Measurements from ENCODE around the gene TCEANC2. TPM values are rescaled to one million over a fixed set of nuclear protein-coding genes. Genes with fewer than 3 reads are reported as not detected.
"Not testable (repeated sequence)": the region's sequence is repeated elsewhere in the genome, so short reads cannot be mapped to it uniquely, and the experiment has no call there.

The TCEANC2 gene
- total RNA-seq, 4 donors from 2014 or later, result 1.9 to 4.3 (median 3.2) TPM

DNA sequence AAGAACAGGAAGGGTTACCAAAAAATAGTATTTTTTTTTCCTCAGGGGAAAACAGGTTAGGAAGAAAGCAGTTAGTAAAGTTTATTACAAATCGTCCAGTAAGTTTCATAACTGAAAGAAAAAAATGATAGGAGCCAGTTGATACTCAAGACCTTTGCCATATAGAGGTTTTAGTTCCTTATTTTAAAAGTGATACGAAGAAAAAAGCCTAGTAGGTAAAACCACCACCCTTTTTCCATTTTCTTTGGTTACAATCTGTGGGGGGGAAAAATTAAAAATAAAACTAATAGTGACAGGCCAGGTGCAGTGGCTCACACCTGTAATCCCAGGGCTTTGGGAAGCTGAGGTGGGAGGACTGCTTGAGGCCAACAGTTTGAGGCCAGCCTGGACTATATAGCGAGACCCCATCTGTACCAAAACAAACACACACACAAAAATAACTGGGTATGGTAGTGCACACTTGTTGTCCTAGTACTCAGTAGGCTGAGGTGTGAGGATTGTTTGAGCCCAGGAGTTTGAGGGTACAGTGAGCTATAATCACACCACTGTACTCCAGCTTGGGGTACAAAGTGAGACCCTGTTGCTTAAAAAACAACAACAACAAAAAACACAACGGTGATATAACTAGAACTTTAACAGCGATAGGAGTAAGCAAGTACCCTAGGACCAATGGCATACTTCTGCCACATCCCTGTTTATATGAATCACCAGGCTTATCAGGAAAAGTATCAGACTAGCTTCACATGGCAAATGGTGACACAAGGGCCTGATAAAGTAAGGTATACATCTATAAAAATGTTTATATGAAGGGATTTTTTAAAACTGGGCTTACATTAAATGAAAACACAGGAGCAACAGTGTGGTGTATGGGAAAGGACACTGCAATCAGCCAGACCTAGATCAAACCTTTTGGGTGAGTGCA, 5.8 kb upstream of the TCEANC2 start:
- Histone ChIP-seq H3K27ac (no peak overlapping the region), H3K36me3 (peaks cover 0 to 44% (median 9%) of the 10 kb centered on the region in 3 donors), H3K27me3 (no peaks in the 10 kb centered on the region), H3K4me1 (peaks cover 10 to 70% (median 34%) of the 10 kb centered on the region in 3 donors), H3K4me3 (no peak overlapping the region), H3K9me3 (no peaks in the 10 kb centered on the region)
- TF ChIP-seq, protein P1, sequence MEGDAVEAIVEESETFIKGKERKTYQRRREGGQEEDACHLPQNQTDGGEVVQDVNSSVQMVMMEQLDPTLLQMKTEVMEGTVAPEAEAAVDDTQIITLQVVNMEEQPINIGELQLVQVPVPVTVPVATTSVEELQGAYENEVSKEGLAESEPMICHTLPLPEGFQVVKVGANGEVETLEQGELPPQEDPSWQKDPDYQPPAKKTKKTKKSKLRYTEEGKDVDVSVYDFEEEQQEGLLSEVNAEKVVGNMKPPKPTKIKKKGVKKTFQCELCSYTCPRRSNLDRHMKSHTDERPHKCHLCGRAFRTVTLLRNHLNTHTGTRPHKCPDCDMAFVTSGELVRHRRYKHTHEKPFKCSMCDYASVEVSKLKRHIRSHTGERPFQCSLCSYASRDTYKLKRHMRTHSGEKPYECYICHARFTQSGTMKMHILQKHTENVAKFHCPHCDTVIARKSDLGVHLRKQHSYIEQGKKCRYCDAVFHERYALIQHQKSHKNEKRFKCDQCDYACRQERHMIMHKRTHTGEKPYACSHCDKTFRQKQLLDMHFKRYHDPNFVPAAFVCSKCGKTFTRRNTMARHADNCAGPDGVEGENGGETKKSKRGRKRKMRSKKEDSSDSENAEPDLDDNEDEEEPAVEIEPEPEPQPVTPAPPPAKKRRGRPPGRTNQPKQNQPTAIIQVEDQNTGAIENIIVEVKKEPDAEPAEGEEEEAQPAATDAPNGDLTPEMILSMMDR (IDR thresholded peaks at IDR 0.05), result no peak
- no peak for TF ChIP-seq POLR2A (IDR thresholded peaks at IDR 0.05)
- WGBS, 2 donors, result 70 to 73% methylated on average over 5 of the region's 5 CpGs
- intact Hi-C loops (cut with DNase I), result no loop called here
- DNase-seq, result no peak

DNA sequence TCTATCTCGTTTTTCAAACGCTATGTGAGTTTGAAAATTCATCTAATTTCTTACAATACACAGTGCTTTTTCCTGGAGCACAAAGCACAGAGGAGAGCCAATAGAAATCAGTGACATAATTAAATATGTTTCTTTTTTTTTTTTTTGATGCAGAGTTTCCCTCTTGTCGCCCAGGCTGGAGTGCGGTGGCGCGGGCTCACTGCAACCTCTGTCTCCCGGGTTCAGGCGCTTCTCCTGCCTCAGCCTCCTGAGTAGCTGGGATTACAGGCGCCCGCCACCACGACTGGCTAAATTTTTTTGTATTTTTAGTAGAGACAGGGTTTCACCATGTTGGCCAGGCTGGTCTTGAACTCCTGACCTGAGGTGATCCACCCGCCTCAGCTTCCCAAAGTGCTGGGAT, 3.0 kb upstream of the TCEANC2 start:
- WGBS, 2 donors, result 94 to 96% methylated on average over 8 to 12 of the region's 12 CpGs
- H3K27ac ChIP-seq; H3K4me3 ChIP-seq; H3K27me3 ChIP-seq; H3K9me3 ChIP-seq; DNase-seq; intact Hi-C loops (cut with DNase I): not testable (repeated sequence)
- H3K4me1 ChIP-seq, result peaks cover 20 to 82% (median 39%) of the 10 kb centered on the region in 3 donors
- peaks cover 0 to 17% (median 0%) of the 10 kb centered on the region in 3 donors for H3K36me3 ChIP-seq

DNA sequence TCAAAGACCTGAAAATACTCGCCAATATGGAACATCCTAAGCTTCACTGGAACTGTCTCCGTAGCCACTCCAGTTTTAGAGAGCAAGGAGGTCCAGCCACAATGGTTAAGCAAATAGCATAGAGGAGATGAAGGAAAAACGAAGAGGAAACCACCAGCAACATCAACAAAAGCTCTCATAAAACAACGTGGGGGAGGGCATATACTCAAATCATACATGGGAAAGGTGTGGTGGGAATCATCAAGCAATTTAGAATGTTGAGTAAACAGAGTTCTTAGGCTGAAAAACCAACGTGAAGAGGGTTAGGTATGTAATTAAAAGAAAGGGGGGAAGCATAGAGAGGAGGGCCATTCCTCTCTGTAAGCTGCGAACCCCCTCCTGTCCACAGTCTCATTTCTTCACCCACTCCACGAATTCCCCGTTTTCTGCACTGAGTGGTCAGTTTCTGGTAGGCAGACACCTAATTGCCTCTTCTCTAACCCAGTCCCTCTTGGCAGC, 1.4 kb upstream of the TCEANC2 start:
- H3K36me3 ChIP-seq, result peaks cover 0 to 10% (median 0%) of the 10 kb centered on the region in 3 donors
- H3K9me3 ChIP-seq, result no peaks in the 10 kb centered on the region
- peak overlapping the region; percentile 98 for H3K27ac ChIP-seq
- peak overlapping the region; percentile 67 to 96 (median 78) for H3K4me3 ChIP-seq
- no peaks in the 10 kb centered on the region for H3K27me3 ChIP-seq
- peaks cover 20 to 76% (median 39%) of the 10 kb centered on the region in 3 donors for H3K4me1 ChIP-seq
- 4% methylated on average over 8 of the region's 8 CpGs for WGBS, 2 donors
- TF ChIP-seq POLR2A (IDR thresholded peaks at IDR 0.05), result no peak
- TF ChIP-seq, protein P1 (IDR thresholded peaks at IDR 0.05), result no peak
- no peak for DNase-seq
- intact Hi-C loops (cut with DNase I), result no loop called here

DNA sequence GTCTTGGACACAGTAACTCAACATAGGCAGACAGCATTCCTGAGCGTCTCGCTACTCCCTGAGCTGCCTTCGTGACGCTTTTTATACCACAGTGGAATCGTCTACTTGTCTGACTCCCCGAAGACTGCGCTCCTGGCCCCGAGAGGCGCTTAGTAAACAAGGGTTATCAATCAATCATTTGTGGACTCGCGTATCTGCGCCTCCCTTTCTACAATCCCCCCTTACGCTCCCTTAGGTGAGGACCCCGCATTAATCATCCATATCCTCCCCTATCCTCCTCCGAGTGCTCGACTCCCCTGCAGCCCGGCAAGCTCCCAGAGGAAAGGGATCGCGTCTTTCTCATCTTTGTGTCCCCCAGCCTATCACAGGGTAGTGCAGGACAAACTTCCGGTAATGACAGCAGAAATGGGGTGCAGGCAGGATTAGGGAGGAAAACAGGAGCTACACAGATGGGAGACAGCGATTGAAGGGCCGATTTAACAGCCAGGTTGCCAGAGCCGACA, 926 bp upstream of the TCEANC2 start:
- Histone ChIP-seq H3K4me3 (peak overlapping the region; percentile 67 to 96 (median 78)), H3K9me3 (no peaks in the 10 kb centered on the region), H3K36me3 (peaks cover 0 to 10% (median 0%) of the 10 kb centered on the region in 3 donors), H3K27me3 (no peaks in the 10 kb centered on the region), H3K4me1 (peaks cover 20 to 71% (median 39%) of the 10 kb centered on the region in 3 donors), H3K27ac (peak overlapping the region; percentile 98)
- no peak for DNase-seq
- 1% methylated on average over 22 to 23 of the region's 23 CpGs for WGBS, 2 donors
- TF ChIP-seq POLR2A (IDR thresholded peaks at IDR 0.05), result no peak
- TF ChIP-seq, protein P1 (IDR thresholded peaks at IDR 0.05), result no peak
- intact Hi-C loops (cut with DNase I), result no loop called here

DNA sequence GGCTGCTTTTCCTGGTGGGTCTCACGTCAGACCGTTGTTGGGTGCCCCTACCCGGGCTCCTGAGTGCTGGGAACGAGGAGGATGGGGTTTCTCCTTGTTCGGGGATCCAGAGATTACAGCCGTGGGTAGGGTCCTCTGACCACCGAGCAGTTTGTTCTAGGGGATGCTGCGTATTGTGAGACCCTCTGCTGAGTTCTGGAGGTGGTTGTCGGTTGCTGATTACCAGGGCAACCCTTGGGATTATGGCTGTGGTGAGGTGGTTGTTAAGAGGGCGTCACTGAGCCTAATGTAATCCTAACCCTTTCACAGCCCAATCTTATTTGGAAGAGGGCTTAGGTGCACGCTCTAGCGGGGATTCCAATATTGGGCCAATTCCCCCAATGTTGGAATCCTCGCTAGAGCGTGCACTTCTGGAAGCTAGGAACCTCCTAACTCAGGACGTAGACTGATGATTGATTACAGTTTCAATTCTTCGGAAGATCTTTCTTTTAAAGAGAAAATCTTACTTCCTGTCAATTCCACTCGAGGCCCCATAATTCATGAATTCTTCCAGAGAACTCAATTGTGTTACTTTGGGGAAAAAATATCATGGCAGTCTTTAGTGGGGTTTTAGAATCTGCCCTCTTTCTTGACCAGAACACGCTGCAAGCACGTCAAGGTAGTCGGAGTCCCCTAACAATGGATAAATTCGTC, 483 bp downstream of the TCEANC2 start:
- no peaks in the 10 kb centered on the region for H3K27me3 ChIP-seq
- intact Hi-C loops (cut with DNase I), result no loop called here
- peak overlapping the region; percentile 67 to 96 (median 78) for H3K4me3 ChIP-seq
- DNase-seq, result no peak
- peak overlapping the region; percentile 98 for H3K27ac ChIP-seq
- no peaks in the 10 kb centered on the region for H3K9me3 ChIP-seq
- 10 to 13% methylated on average over 10 to 13 of the region's 21 CpGs for WGBS, 2 donors
- peaks cover 0 to 18% (median 0%) of the 10 kb centered on the region in 3 donors for H3K36me3 ChIP-seq
- TF ChIP-seq, protein P1 (IDR thresholded peaks at IDR 0.05), result no peak
- no peak for TF ChIP-seq POLR2A (IDR thresholded peaks at IDR 0.05)
- peaks cover 20 to 57% (median 30%) of the 10 kb centered on the region in 3 donors for H3K4me1 ChIP-seq

Measured in esophagus squamous epithelium (tissue), 5 donors.